Activated CD4-positive, alpha-beta T cell treated with anti-CD3 and anti-CD28 coated beads for 4 hours (primary cell): ENCODE measurements around the gene RGL3.
"Not testable (repeated sequence)": the region's sequence is repeated elsewhere in the genome, so short reads cannot be mapped to it uniquely, and the experiment has no call there.

ENCODE experiments used
- DNase-seq, 2 donors: peaks; one replicate each; pipeline ENCODE4 v3.0.0-alpha.2; 2020

The RGL3 gene

DNA sequence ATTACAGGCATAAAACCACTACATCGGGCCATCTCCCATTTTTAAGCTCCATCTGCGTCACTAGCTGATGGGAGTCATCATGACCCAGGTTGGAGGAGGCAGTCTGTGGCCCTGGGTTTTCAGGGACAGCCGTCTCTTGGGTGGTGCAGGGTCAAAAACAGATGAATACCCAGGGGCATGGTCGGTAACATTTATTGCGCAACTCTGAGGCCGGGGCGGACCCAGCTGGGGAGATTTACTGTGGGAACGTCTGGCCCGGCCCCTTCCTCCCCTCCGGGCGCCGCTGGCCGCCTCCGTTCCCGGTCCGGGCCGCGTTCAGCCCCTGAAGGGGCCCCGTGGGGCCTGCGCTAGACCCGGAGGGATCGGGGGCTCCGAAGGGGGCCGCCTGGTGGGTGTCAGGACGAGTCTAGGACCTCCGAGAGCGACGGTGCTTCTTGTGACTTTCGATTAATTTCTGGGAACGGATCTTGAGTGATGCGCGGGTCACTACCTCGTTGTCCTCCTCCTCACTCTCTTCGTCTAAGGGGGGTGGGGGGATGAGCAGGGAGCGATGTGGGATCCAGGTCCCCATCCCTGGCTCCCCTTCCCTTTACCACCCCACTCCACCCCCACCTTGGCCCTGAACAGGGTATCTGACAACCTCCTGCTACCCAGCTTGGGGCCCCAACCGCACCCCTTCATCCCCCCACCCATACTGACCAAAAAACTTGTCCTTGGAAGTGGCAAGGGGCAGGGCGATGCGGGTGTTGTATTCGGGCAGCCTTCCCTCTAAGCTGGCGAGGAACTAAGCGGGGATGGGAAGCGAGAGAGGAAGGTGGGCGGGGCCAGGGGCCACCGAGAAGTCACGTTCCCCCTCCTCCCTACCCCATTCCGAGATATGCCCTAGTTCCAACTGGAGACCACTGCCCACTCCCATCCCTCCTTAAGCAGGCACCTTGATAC is 1.6 kb upstream of the RGL3 start:
- no peak for DNase-seq

DNA sequence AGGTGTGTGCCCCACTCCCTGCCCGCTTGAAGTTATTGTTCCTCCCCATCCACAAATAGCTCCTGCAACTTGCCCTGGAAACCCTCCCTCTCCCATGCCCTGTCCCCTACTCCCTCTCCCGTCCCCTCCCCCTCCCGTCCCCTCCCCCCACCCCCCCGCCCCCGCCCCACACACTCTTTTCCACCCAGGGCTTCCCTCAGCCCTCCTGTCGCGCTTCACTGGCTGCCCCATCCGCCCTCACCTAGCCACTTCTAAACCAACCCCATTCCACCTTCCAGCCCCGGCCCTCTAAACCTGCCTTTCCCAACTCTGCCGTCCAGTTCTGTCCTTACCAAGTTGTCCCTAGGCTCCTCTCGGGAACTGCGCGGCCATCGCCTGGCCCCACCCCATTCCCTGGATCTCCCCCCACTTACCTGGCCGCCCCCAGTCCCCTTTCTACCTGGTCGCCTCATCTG is 993 bp downstream of the RGL3 start:
- DNase-seq, result no peak

DNA sequence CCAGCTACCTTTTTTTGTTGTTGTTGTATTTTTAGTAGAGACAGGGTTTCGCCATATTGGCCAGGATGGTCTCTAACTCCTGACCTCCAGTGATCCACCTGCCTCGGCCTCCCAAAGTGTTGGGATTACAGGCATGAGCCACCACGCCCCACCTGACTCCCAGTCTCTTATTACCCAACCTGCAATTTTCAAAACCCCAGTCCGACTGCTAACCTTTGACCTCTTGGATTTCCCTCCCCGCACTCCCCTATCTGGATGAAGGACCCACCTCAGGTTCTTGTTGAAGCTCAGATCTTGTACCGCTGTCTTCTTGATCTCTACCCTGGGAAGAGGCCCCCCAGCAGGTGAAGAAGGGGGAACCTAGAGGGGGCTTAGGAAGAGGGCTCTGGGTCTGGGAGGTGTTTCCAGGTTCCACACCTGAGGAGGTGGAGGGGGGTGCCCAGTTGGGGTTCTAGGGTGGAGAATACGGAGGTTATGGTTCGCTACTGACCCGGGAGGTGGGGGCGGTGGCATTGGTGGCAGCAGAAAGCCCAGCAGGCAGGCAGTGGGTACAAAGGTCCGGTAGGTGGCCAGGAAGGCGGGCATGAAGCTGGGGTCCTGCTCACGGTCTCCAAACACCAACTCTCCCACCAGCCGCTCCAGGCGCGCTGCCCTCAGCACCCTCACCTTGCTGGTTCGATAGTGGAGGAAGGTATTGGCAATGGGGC is 2.6 kb downstream of the RGL3 start:
- DNase-seq, result no peak

DNA sequence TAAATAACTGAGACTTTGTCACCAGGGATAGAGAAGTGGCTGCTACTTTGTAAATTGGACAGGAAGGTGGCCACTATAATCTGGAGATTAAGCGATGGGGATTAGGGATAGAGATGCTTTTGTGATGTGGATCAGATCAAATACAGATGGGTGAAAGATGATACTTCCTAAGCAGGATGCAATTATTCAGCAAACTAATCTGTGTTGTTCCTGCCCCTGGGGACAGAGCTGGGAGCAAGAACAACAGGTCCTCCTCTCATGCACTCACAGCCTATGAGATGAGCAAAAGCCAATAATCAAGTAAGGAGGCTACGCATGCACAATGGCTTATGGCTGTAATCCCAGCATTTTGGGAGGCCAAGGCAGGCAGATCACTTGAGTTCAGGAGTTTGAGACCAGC is 4.6 kb downstream of the RGL3 start:
- no peak for DNase-seq

DNA sequence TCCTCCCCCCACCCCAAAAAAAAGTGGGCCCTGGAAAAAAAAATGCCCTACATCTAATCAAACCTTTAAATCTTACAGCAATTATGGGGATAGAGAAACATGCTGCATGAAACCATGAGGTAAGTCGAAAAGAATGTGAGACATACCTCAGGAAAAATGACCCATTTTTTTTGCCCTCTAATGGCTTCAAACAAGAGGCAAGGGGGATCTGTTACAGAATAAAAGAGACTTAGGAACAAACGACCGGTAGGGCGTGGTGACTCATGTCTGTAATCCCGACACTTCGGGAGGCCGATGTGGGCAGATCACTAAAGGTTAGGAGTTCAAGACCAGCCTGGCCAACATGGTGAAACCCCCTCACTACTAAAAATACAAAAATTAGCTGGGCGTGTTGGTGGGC is 8.4 kb downstream of the RGL3 start:
- DNase-seq, result no peak

DNA sequence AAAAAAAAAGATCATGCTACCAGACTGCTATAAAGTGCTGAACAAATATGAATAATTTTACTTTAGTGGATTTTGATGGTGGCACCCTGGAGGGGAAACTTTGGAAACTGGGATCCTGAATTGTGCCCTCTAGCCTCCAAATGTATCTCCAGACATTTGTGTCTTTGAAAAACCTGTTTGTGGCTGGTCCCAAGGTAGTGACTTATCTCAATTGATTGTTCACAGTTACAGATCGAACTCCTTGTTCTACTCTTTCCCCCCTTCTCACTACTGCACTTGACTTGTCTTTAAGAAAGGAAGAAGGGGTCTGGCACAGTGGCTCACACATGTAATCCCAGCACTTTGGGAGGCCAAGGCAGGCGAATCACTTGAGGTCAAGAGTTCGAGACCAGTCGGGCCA is 10.5 kb downstream of the RGL3 start:
- no peak for DNase-seq

DNA sequence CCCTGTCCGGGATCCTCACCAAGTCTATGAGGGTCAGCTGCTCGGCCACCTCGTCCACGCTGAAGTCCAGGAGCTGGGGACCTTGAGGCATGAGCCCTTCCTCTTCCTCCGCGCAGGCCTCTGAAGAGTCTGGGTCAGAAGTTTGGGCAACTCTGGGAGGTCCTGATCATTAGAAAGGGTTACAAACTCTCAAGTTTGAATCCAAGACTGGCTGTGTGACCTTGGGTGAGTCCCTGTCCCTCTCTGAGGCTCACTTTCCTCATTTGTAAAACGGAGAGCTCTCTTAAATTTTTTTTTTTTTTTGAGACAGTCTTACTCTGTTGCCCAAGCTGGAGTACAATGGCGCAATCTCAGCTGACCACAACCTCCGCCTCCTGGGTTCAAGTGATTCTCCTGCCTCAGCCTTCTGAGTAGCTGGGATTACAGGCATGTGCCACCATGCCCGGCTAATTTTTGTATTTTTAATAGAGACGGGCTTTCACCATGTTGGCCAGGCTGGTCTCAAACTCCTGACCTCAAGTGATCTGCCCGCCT is 12.3 kb downstream of the RGL3 start:
- DNase-seq, result not testable (repeated sequence)

DNA sequence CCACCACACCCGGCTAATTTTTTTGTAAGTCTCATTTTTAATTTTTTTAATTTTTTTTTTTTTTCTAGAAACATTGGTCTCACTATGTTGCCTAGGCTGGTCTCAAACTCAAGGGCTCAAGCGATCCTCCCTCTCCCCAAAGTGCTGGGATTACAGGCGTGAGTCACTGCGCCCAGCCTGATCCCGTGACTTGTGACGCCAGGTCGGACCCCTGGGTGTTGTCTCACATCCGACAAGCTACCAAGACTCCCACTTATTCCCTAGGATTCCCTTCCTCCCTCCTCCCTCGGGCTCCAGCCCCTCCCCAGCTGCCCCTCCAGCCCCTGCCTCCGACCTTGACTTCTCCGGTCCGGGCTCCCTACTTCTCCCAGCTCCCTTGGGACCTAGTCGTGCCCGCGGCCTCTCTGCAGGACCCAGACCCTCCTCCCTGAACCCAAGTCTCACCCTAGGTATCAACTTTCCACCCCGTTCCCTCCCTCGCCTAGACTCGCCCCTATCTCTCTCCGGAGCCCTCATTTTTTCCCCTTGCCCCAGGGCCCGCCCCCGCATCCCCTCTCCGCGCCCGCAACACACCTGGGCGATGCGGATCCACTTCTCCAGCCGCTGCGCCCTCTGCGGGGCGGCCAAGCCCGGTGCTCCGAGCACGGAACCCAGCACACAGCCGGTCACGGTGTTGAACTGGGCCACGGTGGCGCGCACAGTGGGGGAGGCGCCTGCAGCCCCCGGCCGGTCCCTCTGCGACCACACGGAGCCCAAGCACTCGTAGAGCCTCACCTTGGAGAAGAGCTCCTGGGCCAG is 13.1 kb downstream of the RGL3 start:
- DNase-seq, result peak; percentile 52 to 60

DNA sequence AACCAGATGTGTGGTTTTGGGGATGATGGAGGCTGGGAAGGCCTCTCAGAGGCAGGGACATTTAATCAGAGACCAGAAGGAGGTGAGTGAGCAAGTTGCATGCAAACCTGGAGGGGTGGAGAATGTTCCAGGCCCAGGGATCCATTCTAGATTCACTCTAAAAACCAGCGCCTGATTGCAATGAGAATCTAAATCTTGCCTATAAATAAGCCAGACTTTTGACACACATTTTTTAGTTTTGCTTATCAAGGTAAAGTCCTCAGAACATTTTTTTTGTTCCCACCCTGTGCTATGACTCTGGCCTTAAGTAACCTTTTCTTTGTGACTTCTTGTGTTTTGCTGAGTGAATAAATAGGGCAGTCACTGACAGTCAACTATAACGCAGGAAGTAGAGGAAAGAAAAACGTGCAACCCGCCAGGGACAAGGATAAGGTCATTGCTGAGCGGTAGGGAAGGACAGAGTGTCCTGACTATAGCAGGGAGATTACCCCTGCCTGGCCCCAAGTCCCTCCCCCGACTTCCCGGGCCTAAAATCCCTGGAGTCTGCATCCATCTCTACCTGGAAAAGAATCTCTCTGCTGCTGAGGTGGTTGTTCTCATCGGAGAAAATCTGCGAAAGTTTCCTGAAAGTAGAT is 14.4 kb downstream of the RGL3 start:
- DNase-seq, result no peak

DNA sequence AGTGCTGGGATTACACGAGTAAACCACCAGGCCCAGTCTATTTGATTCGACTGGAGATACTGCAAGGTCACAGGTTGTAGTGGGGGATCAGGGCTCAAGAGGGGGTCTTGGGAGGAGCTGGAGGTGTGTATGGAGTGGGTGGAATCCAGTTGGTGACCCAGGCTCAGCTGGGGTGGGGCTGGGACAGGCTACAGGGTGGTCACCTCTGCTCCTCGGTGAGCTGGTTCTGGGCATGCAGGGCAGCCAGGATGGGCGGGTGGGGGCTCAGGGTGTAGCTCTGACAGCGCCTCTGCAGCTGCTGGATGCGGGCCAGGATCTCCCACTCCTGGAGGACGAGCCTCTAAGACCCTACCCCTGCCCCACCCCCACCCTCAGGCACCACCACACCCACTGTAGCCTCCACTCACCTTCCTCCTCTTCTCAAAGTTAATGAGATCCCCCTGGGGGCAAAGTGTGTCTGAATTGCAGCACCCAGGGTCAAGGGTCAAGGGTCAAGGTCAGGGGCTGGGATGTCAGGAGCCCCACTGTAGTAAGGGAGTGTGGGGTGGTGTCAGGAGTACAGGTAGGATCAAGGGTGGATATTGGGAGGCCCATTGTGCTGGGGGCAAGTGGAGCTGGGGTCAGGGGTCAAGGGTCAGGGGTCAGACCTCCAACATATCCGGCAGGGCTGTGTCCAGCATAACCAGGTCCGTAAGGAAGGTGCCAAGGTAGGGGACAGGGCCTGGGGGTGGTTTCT is 17.1 kb downstream of the RGL3 start:
- no peak for DNase-seq

DNA sequence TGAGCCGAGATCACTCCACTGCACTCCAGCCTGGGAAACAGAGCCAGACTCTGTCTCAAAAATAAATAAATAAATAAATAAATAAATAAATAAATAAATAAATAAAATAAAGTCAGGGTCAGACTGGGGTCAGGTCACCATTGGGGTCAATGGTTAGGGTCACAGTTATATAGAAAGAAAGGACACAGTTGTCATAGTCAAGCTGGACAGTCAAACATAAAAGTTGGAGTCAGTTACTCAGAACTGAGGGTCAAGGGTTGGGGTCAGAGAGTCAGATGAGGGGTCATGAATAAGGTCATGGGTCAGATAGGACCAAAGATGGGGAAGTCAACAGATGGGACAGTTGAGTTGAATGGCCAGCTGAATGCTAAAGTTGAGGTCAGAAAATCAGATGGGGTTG is 18.3 kb downstream of the RGL3 start:
- DNase-seq, result no peak

DNA sequence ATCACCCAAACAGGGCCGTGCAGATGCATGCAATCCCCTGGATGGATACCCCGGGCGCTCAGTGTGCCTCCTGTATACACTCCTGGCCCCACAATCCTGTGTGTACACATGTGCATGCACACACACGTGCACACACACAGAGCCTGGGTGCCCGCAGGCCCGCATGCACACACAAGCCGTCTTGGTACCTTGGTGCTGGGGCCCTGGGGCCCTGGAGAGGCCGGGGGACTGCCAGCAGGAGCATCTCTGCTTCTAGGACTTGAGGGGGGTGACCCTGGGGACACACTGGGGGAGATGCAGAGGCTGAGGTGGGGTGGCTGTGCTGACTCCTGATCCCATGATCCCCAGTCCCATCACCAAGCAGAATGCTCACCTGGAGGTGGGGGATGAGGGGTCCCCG is 19.4 kb downstream of the RGL3 start:
- DNase-seq, result no peak

DNA sequence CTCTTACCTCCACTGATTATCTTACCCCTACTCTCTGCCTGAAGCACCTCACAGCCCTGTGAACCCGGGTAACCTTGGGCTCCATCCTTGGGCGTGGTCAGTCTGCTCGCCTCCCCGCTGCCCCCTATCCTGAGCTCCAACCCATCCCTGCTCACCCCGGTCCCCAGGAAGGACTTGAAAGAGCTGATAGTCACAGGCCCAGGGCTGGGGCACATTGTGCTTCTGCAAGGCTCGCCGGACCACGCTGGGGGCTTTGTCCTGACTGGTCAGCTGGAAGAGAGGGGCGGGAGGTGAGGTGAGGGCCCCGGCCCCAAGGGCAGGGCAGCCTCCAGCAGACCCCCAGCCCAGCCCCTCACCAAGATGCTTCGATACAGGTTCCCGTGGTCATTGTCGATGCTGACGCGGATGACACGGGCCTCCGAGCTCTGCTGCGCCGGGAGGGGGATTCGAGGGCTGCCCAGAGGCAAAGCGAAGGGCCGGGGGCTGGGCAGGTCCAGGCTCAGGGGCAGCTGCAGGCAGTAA is 22.0 kb downstream of the RGL3 start:
- no peak for DNase-seq

DNA sequence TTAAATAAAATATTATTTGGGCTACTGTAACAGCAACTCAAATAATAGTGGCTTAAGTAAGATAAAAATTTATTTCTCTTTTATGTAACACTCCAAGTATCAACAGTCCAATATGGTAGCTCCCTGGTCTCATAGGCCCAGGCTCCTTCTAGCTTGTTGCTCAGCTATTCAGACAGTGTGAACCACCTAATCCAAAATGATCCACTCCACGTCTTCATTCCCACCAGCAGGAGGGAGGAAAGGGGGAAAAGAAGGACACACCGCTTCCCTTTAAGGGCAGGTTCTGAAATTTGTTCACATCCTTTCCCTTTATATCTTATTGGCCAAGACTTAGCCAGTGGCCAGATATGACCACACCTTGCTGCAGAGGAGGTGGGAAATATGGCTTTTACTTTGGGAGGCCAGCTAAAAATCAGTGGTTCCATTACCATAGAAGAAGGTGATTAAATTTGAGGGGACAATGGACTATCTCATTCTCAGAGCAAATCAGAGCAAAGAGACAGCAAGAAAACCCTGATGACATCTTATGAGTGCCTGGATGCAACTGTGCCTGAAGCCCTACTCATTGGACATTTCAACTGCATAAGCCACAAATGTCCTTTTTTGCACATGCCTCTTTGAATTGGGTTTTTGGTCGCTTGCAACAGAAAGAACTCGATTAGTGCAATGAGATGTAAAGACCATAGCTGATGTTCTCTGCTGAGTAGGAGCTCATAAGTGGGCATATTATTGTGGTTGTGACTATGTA is 28.0 kb downstream of the RGL3 start:
- DNase-seq, result no peak

DNA sequence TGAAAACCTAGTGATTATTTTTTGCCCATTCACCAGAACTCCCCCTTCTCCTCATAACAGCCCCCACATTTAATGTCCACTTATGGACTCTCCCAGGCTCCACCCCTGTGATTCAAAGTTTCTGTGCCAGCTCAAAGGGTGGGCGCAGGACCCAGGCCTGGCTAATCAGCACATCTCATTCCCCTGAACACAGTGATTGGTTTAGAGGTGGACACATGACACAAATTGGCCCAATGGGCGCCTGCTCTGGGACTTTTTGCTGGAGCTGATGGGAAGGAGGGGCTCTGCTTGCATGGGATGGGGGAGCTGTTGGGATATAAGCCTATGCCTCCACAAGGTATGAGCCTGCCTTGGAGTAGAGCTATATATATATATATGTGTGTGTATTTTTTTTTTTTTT is 28.8 kb downstream of the RGL3 start:
- DNase-seq, result no peak

DNA sequence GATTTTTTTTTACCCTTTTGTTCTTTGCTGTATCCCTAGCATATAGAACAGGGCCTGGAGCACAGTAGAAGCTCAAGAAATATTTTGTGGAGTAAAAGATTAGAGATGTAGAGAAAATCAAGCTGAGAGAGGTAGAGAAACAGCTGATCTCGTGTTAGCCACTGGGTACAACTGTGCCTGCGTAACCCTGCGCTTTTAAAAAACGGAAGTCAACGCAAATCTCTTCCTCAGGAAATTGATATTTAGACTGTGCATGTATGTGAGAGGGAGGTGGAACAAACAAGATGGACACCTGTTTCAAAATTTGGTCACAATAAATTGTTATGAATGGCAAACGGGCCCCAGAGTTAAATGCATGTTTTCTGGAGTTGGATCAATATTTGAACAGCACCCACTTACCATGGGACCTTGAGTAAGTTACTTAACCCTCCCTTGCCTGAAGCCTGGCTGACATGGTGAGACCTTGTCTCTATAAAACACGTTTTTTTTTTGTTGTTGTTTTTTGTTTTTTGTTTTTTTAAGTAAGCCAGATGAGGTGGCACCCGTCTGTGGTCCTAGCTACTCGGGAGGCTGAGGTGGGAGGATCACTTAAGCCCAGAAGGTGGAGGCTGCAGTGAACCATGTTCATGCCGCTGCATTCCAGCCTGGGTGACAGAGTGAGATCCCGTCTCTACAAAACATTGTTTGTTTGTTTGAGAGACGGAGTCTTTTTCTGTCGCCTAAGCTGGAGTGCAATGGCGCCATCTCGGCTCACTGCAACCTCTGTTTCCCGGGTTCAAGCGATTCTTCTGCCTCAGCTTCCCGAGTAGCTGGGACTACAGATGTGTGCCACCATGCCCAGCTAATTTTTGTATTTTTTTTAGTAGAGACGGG is 31.7 kb downstream of the RGL3 start:
- no peak for DNase-seq

DNA sequence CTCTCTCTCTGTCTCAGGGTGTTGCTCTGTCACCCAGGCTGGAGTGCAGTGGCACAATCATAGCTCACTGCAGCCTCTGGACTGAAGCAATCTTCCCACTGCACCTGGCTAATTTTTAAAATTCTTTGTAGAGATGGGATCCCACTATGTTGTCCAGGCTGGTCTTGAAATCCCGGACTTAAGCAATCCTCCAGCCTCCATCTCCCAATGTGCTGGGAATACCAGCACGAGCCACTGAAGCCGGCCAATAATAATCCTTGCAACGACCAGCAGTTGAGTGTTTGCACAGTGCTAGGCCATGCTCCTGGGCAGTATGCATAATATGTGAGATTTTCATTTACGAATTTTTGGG is 34.4 kb downstream of the RGL3 start:
- no peak for DNase-seq

DNA sequence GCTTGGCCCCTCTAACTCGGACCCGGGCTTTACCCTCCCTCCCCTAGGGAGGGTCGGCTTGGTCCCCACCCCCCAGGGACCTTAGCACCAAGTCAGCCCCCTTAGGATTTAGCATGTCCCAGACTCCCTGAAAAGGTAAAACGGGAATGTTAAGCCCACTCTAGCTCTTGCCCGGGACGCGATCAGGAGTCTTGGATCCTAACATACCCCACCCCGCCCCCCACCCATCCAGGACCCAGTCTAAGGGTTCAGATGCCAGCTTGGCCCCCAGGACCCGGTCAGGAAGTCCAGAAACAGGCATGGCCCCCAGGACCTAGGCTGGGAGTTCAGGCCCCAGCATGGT is 35.4 kb downstream of the RGL3 start:
- DNase-seq, result no peak

DNA sequence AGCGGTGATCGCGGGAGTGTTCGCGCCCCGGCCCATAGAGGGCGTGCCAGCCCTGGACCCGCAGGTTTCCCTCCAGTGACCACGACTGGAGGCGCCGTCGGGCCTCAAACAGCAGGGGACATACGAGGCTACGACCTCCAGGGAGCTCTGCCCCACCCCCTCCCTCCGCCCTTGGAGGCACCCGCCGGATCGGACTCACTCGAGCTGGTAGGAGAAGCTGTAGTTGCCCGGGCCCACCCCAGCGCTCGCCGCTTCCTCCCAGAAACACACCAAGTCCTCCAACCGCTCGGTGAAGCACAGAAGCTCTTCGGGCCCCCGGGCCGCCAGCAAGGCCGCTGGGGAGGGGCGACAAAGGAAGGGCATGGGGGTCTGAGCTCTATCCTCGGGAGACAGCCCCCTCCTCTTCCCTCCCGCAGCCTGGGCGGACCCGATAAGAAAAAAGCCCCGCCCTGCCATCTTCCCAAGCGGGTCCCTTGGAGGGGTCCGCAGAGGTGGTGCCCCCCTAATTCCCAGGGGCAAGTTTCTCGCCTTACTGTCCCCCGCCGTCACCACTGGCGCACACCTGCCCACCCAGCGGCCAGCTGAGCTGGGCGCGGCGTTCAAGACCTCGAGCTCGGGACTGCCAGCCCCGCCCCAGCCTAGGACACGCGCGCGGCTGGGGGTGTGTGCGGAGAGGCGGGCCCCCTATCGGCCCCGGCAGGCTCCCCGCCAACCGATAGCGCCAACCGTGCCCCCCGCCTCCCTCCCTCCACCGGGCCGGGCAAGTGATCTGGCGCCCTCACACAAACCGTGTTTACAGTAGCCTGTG is 36.0 kb downstream of the RGL3 start:
- DNase-seq, result peak; percentile 25 to 26
